HG03575 (cell line): ENCODE data around the gene PDX1.
"Not testable (repeated sequence)": the region's sequence is repeated elsewhere in the genome, so short reads cannot be mapped to it uniquely, and the experiment has no call there.

Source experiments
- ATAC-seq: cut with Tn5 transposase; IDR thresholded peaks from one replicate; pipeline ENCODE4 v1.9.1; 2021; ENCODE audit not compliant: unreplicated experiment, insufficient number of reproducible peaks, low FRiP score; ENCODE audit errors: extremely low read depth

PDX1 gene

GRCh38 chr13:27953676-27954405 is 34.0 kb downstream of the PDX1 start:
- ATAC-seq: no peak

GRCh38 chr13:27954406-27954851 is 34.6 kb downstream of the PDX1 start:
- no peak for ATAC-seq

- no peak for ATAC-seq
These were observed 35.3 kb downstream of the PDX1 start for GRCh38 chr13:27955014-27955591.

- no peak for ATAC-seq
These were observed 36.9 kb downstream of the PDX1 start for GRCh38 chr13:27956576-27957300.

GRCh38 chr13:27959976-27960361 is 40.2 kb downstream of the PDX1 start:
- ATAC-seq: no peak

- ATAC-seq: no peak
These were observed 40.8 kb downstream of the PDX1 start for GRCh38 chr13:27960362-27961226.

GRCh38 chr13:27961227-27962085 is 41.7 kb downstream of the PDX1 start:
- ATAC-seq: no peak

- no peak for ATAC-seq
These were observed 42.5 kb downstream of the PDX1 start for GRCh38 chr13:27962128-27962841.

GRCh38 chr13:27962982-27963381 is 43.2 kb downstream of the PDX1 start:
- ATAC-seq: no peak

GRCh38 chr13:27963491-27963890 is 43.7 kb downstream of the PDX1 start:
- no peak for ATAC-seq

GRCh38 chr13:27964206-27964605 is 44.4 kb downstream of the PDX1 start:
- not testable (repeated sequence) for ATAC-seq

- ATAC-seq: no peak
These were observed 45.0 kb downstream of the PDX1 start for GRCh38 chr13:27964741-27965323.

GRCh38 chr13:27965343-27965739 is 45.5 kb downstream of the PDX1 start:
- ATAC-seq: no peak

GRCh38 chr13:27965740-27966640 is 46.2 kb downstream of the PDX1 start:
- no peak for ATAC-seq

- no peak for ATAC-seq
These were observed 46.9 kb downstream of the PDX1 start for GRCh38 chr13:27966641-27967202.

- no peak for ATAC-seq
These were observed 47.5 kb downstream of the PDX1 start for GRCh38 chr13:27967203-27967735.
